Measurements from ENCODE around the gene SYNE1. TPM values are rescaled to one million over a fixed set of nuclear protein-coding genes. Genes with fewer than 3 reads are reported as not detected.
A peak's percentile ranks its signal among the peaks of the same experiment; 100 is the strongest.

Gene SYNE1
- total RNA-seq, 4 donors from 2014 or later, result 29.1 to 51.5 (median 45.6) TPM

DNA sequence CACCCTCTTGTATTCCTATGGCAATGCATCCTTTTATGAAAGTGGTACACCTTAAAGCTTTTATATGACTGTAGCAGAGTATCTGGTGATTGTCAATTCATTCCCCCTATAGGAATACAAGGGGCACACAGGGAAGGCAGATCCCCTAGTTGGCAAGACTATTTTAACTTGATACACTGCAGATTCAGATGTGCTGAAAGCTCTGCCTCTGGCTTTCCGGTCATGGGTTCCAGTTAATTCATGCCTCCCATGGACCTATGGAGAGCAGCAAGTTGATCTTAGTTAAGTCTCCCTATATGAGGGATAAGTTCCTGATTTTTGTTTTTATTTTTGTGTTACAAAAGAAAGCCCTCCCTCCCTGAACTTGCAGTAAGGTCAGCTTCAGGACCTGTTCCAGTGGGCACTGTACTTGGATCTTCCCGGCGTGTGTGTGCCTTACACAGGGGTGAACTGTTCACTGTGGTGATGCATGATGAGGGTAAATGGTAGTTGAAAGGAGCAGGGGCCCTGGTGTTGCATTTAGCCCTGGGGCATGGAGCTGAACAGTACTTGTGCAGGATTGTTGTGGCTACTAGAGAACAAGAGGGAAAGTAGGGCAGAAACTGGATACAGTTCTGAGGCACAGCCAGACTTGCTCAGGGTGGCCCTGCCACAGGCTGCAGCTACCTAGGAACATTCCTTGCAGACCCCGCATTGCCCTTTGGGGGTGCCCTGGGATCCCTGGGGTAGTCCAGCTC lies 537.5 kb downstream of the SYNE1 start:
- Histone ChIP-seq H3K27me3 (no peaks in the 10 kb centered on the region), H3K4me3 (peak overlapping the region in 1 of 4 donors; percentile 10), H3K27ac (peak overlapping the region; percentile 70 to 83 (median 76)), H3K9me3 (no peaks in the 10 kb centered on the region), H3K4me1 (peaks cover 32 to 49% of the 10 kb centered on the region in 2 donors), H3K36me3 (no peaks in the 10 kb centered on the region)
- no peak for DNase-seq
- in situ Hi-C loops (cut with MboI; ENCODE audit: low sequenced_read_pairs in 4 of 4), result no loop called here
- no peak for TF ChIP-seq CTCF (IDR thresholded peaks at IDR 0.05 in 4 of 5, conservative IDR thresholded peaks at IDR 0.05 in 1 of 5)
- TF ChIP-seq POLR2A (IDR thresholded peaks at IDR 0.05), result no peak
- peak; percentile 50 to 57 for ATAC-seq
- intact Hi-C loops (cut with DNase I; ENCODE audit: low total_unique reads), result no loop called here

- Histone ChIP-seq H3K4me3 (no peak overlapping the region), H3K27me3 (no peaks in the 10 kb centered on the region), H3K27ac (peak overlapping the region in 2 of 4 donors; percentile 70 to 83), H3K36me3 (no peaks in the 10 kb centered on the region), H3K4me1 (peaks cover 32 to 49% of the 10 kb centered on the region in 2 donors), H3K9me3 (no peaks in the 10 kb centered on the region)
- ATAC-seq (no peak), DNase-seq (no peak)
- in situ Hi-C loops (cut with MboI; ENCODE audit: low sequenced_read_pairs in 4 of 4), result no loop called here
- no peak for TF ChIP-seq POLR2A (IDR thresholded peaks at IDR 0.05)
- no peak for TF ChIP-seq CTCF (IDR thresholded peaks at IDR 0.05 in 4 of 5, conservative IDR thresholded peaks at IDR 0.05 in 1 of 5)
- intact Hi-C loops (cut with DNase I; ENCODE audit: low total_unique reads), result no loop called here
Measured at GRCh38 chr6:152098683-152099082, 538.5 kb downstream of the SYNE1 start.

DNA sequence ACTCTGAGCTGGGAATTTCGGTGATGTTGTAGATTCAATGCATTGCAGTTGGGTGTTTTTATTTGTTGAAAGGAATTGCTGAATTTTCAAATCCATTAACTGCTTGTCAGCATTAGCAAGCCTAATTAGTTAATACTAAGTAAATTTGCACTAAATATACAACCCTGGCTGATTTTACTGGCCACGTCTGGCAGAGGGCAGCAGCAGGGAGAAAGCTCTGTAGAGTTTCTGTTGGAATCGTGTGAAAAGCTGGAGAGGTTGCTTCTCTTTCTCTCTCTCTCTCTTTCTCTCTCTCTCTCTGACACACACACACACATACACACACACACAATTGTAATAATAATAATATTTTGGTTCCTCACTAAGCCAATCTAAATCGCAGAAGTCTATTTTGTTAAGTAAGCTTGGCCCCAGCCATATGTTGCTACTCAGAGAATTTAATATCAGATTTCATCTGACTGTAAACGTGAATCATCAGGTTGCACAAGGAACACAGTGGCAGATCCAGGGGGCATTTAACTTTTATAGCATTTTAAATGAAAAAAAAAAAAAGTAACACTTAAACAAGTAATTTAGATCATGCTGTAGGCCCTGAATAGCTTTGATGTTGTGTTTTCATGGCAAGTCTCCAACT lies 540.2 kb downstream of the SYNE1 start:
- Histone ChIP-seq H3K27me3 (no peaks in the 10 kb centered on the region), H3K4me3 (no peak overlapping the region), H3K9me3 (no peaks in the 10 kb centered on the region), H3K36me3 (no peaks in the 10 kb centered on the region), H3K4me1 (peaks cover 32 to 49% of the 10 kb centered on the region in 2 donors), H3K27ac (peak overlapping the region; percentile 36 to 76 (median 76))
- peak; percentile 48 to 52 for ATAC-seq
- DNase-seq, result no peak
- TF ChIP-seq CTCF (IDR thresholded peaks at IDR 0.05 in 4 of 5, conservative IDR thresholded peaks at IDR 0.05 in 1 of 5) (no peak), POLR2A (IDR thresholded peaks at IDR 0.05) (no peak)
- in situ Hi-C loops (cut with MboI; ENCODE audit: low sequenced_read_pairs in 4 of 4) (no loop called here), intact Hi-C loops (cut with DNase I; ENCODE audit: low total_unique reads) (no loop called here)

- in situ Hi-C loops (cut with MboI; ENCODE audit: low sequenced_read_pairs in 4 of 4), result no loop called here
- Histone ChIP-seq H3K4me1 (peaks cover 29 to 47% of the 10 kb centered on the region in 2 donors), H3K36me3 (no peaks in the 10 kb centered on the region), H3K9me3 (no peaks in the 10 kb centered on the region), H3K4me3 (no peak overlapping the region), H3K27me3 (no peaks in the 10 kb centered on the region), H3K27ac (peak overlapping the region; percentile 75 to 76 (median 76))
- ATAC-seq, result peak; percentile 90 to 95
- intact Hi-C loops (cut with DNase I; ENCODE audit: low total_unique reads), result no loop called here
- DNase-seq, result peak; percentile 84 to 90
- TF ChIP-seq POLR2A (IDR thresholded peaks at IDR 0.05) (no peak), CTCF (IDR thresholded peaks at IDR 0.05 in 4 of 5, conservative IDR thresholded peaks at IDR 0.05 in 1 of 5) (no peak)
Measured at GRCh38 chr6:152094992-152095592, 542.1 kb downstream of the SYNE1 start.
